ENCODE results near the gene PLA2G4D. TPM values are rescaled to one million over a fixed set of nuclear protein-coding genes. Genes with fewer than 3 reads are reported as not detected.

The PLA2G4D gene
- total RNA-seq, 4 donors from 2014 or later: 15.0 to 29.6 (median 24.4) TPM

- Histone ChIP-seq H3K27me3 (peaks cover 6% of the 10 kb centered on the region), H3K4me1 (peaks cover 9% of the 10 kb centered on the region), H3K27ac (no peak overlapping the region), H3K9me3 (no peaks in the 10 kb centered on the region), H3K36me3 (no peaks in the 10 kb centered on the region), H3K4me3 (no peak overlapping the region)
- WGBS: 87% methylated on average over 7 of the region's 17 CpGs
- DNase-seq (ENCODE audit: low spot score in 2 of 2): peak in 1 of 2 donors; percentile 15
- TF ChIP-seq POLR2AphosphoS5 (IDR thresholded peaks at IDR 0.05): no peak
- TF ChIP-seq POLR2A (IDR thresholded peaks at IDR 0.05): no peak
- no peak for TF ChIP-seq EP300 (IDR thresholded peaks at IDR 0.05)
- no peak for TF ChIP-seq CTCF (IDR thresholded peaks at IDR 0.05)
Observed at GRCh38 chr15:42082823-42083604, 11.3 kb downstream of the PLA2G4D start.

GRCh38 chr15:42082141-42082540, 12.2 kb downstream of the PLA2G4D start:
- DNase-seq (ENCODE audit: low spot score in 2 of 2): peak in 1 of 2 donors; percentile 1
- H3K27me3 ChIP-seq: peaks cover 6% of the 10 kb centered on the region
- H3K4me1 ChIP-seq: peaks cover 9% of the 10 kb centered on the region
- no peaks in the 10 kb centered on the region for H3K36me3 ChIP-seq
- H3K27ac ChIP-seq: no peak overlapping the region
- no peak overlapping the region for H3K4me3 ChIP-seq
- H3K9me3 ChIP-seq: no peaks in the 10 kb centered on the region
- no peak for TF ChIP-seq CTCF (IDR thresholded peaks at IDR 0.05)
- no peak for TF ChIP-seq POLR2A (IDR thresholded peaks at IDR 0.05)
- no peak for TF ChIP-seq POLR2AphosphoS5 (IDR thresholded peaks at IDR 0.05)
- no peak for TF ChIP-seq EP300 (IDR thresholded peaks at IDR 0.05)
- 79% methylated on average over 1 of the region's 1 CpG for WGBS

- WGBS: 79% methylated on average over 5 of the region's 11 CpGs
- no peak for DNase-seq (ENCODE audit: low spot score in 2 of 2)
Observed at GRCh38 chr15:42080919-42081830, 13.2 kb downstream of the PLA2G4D start.

GRCh38 chr15:42080186-42080918, 14.0 kb downstream of the PLA2G4D start:
- WGBS: 44% methylated on average over 17 of the region's 18 CpGs

More at GRCh38 chr15:42080919-42081830, 13.2 kb downstream of the PLA2G4D start:
- no peak for TF ChIP-seq POLR2AphosphoS5 (IDR thresholded peaks at IDR 0.05)
- no peak for TF ChIP-seq POLR2A (IDR thresholded peaks at IDR 0.05)
- TF ChIP-seq CTCF (IDR thresholded peaks at IDR 0.05): no peak
- TF ChIP-seq EP300 (IDR thresholded peaks at IDR 0.05): no peak
- Histone ChIP-seq H3K4me1 (peaks cover 9% of the 10 kb centered on the region), H3K27me3 (peaks cover 6% of the 10 kb centered on the region), H3K27ac (no peak overlapping the region), H3K9me3 (no peaks in the 10 kb centered on the region), H3K4me3 (no peak overlapping the region), H3K36me3 (no peaks in the 10 kb centered on the region)

More at GRCh38 chr15:42080186-42080918, 14.0 kb downstream of the PLA2G4D start:
- peaks cover 9% of the 10 kb centered on the region for H3K4me1 ChIP-seq
- peak in 1 of 2 donors; percentile 72 for DNase-seq (ENCODE audit: low spot score in 2 of 2)
- peaks cover 6% of the 10 kb centered on the region for H3K27me3 ChIP-seq
- no peak overlapping the region for H3K4me3 ChIP-seq
- H3K36me3 ChIP-seq: no peaks in the 10 kb centered on the region
- H3K9me3 ChIP-seq: no peaks in the 10 kb centered on the region
- no peak overlapping the region for H3K27ac ChIP-seq
- TF ChIP-seq CTCF (IDR thresholded peaks at IDR 0.05) (no peak), POLR2AphosphoS5 (IDR thresholded peaks at IDR 0.05) (no peak), EP300 (IDR thresholded peaks at IDR 0.05) (no peak), POLR2A (IDR thresholded peaks at IDR 0.05) (no peak)

All from suprapubic skin (tissue), 4 donors.